Measurements from ENCODE around the gene PHB1.
"Not testable (repeated sequence)": the region's sequence is repeated elsewhere in the genome, so short reads cannot be mapped to it uniquely, and the experiment has no call there.

PHB1 gene

GRCh38 chr17:49404906-49405305, 9.8 kb downstream of the PHB1 start:
- DNase-seq (ENCODE audit: low read depth): no peak

- DNase-seq (ENCODE audit: low read depth): no peak
These were observed 10.3 kb downstream of the PHB1 start for GRCh38 chr17:49404361-49404760.

- DNase-seq (ENCODE audit: low read depth): no peak
These were observed 11.0 kb downstream of the PHB1 start for GRCh38 chr17:49403514-49404289.

GRCh38 chr17:49402706-49403105, 12.0 kb downstream of the PHB1 start:
- DNase-seq (ENCODE audit: low read depth): no peak

- DNase-seq (ENCODE audit: low read depth): no peak
These were observed 12.6 kb downstream of the PHB1 start for GRCh38 chr17:49401971-49402611.

GRCh38 chr17:49399995-49400394, 14.7 kb downstream of the PHB1 start:
- no peak for DNase-seq (ENCODE audit: low read depth)

GRCh38 chr17:49397586-49397985, 17.1 kb downstream of the PHB1 start:
- no peak for DNase-seq (ENCODE audit: low read depth)

GRCh38 chr17:49393491-49394255, 21.0 kb downstream of the PHB1 start:
- no peak for DNase-seq (ENCODE audit: low read depth)

- no peak for DNase-seq (ENCODE audit: low read depth)
These were observed 23.9 kb downstream of the PHB1 start for GRCh38 chr17:49390548-49391324.

GRCh38 chr17:49389514-49390347, 25.0 kb downstream of the PHB1 start:
- not testable (repeated sequence) for DNase-seq (ENCODE audit: low read depth)

GRCh38 chr17:49388692-49389513, 25.8 kb downstream of the PHB1 start:
- no peak for DNase-seq (ENCODE audit: low read depth)

GRCh38 chr17:49388290-49388640, 26.4 kb downstream of the PHB1 start:
- no peak for DNase-seq (ENCODE audit: low read depth)

GRCh38 chr17:49387498-49388289, 27.0 kb downstream of the PHB1 start:
- no peak for DNase-seq (ENCODE audit: low read depth)

- DNase-seq (ENCODE audit: low read depth): no peak
These were observed 28.3 kb downstream of the PHB1 start for GRCh38 chr17:49386373-49386772.

- DNase-seq (ENCODE audit: low read depth): no peak
These were observed 29.7 kb downstream of the PHB1 start for GRCh38 chr17:49384951-49385350.

- no peak for DNase-seq (ENCODE audit: low read depth)
These were observed 31.6 kb downstream of the PHB1 start for GRCh38 chr17:49383060-49383459.

- DNase-seq (ENCODE audit: low read depth): no peak
These were observed 32.1 kb downstream of the PHB1 start for GRCh38 chr17:49382556-49382955.

- no peak for DNase-seq (ENCODE audit: low read depth)
These were observed 32.9 kb downstream of the PHB1 start for GRCh38 chr17:49381793-49382192.

GRCh38 chr17:49381033-49381432, 33.6 kb downstream of the PHB1 start:
- no peak for DNase-seq (ENCODE audit: low read depth)

GRCh38 chr17:49379926-49380325, 34.8 kb downstream of the PHB1 start:
- no peak for DNase-seq (ENCODE audit: low read depth)

Measured in stimulated activated CD8-positive, alpha-beta memory T cell treated with anti-CD3 and anti-CD28 coated beads, Interleukin-12 subunit alpha, Interleukin-12 subunit beta, amount 100 ng/mL, for 4 hours (primary cell).